Prostate gland (tissue), 2 donors: ENCODE results near the gene ZNF45. TPM values are rescaled to one million over a fixed set of nuclear protein-coding genes. Genes with fewer than 3 reads are reported as not detected.

Experiments
- DNase-seq: peaks from one replicate; pipeline ENCODE4 v3.0.0-alpha.2; 2019; ENCODE audit warnings: low spot score
- H3K27ac ChIP-seq, 2 donors: fragments of 200-600 bp; sonication (generic); 2 replicates each; pipeline ENCODE4 v1.5.1; 2017 to 2019
- H3K27me3 ChIP-seq: fragments of 200-600 bp; sonication (generic); replicated peaks from 2 replicates; pipeline ENCODE4 v1.5.1; 2019; ENCODE audit not compliant: insufficient read depth
- H3K36me3 ChIP-seq, 2 donors: fragments of 200-600 bp; sonication (generic); 1 replicate in 1 of 2; 2 replicates in 1 of 2; pipeline versions ENCODE4 v1.5.1 to v1.8.1; 2017 to 2019
- H3K4me1 ChIP-seq: fragments of 200-600 bp; sonication (generic); replicated peaks from 2 replicates; pipeline ENCODE4 v1.5.1; 2019
- H3K4me3 ChIP-seq, 2 donors: fragments of 200-600 bp; sonication (generic); 2 replicates each; pipeline ENCODE4 v1.5.1; 2017 to 2019
- H3K9me3 ChIP-seq: fragments of 200-600 bp; sonication (generic); 2 replicates; pipeline ENCODE4 v1.5.1; 2017
- POLR2A ChIP-seq: fragments of 450-650 bp; IDR thresholded peaks from one replicate; pipeline ENCODE4 v1.6.1; 2016; ENCODE audit warnings: antibody characterized with exemption, mild to moderate bottlenecking
- POLR2AphosphoS5 ChIP-seq: sonication (generic); formaldehyde crosslinking; IDR thresholded peaks from one replicate; pipeline ENCODE4 v1.6.1; 2017; ENCODE audit warnings: antibody characterized with exemption
- WGBS: methylation state at CpG from one replicate; pipeline ENCODE4 v1.1.5; 2018; 5-methylcytosine and 5-hydroxymethylcytosine counted together
- intact Hi-C: fragments of 100-400 bp; cut with DNase I; formaldehyde crosslinking; loops from one replicate; pipeline ENCODE4 v1.14.2; 2022
- total RNA-seq, 2 donors: library from RNA; depleted of rRNA; stranded (reverse); fragments of >200 nt; gene quantifications; one replicate each; pipeline ENCODE4 v1.1.0, GENCODE V29; 2016
- TF ChIP-seq, protein P1 (sequence below), 4 experiments: fragments of 200-600 bp in 2 of 4; fragments of 450-650 bp in 2 of 4; sonication (generic) in 2 of 4; IDR thresholded peaks; 1 replicate in 3 of 4; 2 replicates in 1 of 4; pipeline ENCODE4 v1.5.1; 2016 to 2019; ENCODE audit warnings: antibody characterized with exemption in 4 of 4, mild to moderate bottlenecking in 2 of 4, moderate library complexity in 2 of 4

ZNF45 gene
- total RNA-seq, 2 donors from 2014 or later = 14.5 to 17.0 TPM

DNA sequence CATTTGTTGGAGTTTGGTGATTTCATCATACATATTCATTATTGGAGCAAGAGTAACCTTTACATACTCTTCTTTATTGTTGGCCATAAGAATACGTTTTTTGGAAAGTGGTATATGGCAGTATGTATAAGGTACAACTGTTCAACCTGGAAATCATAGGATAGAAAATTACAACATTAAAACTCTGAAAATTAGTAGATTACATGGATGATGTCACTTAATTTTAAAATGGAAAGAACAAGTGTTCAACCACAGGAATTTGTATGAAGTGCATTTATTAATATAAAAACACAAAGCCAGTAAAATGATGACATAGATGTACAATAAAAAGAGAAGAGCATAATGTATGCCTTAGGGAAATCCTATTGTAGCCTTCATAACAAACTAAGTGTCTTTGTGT lies 41.6 kb upstream of the ZNF45 start:
- TF ChIP-seq POLR2AphosphoS5 (no peak), POLR2A (no peak)
- TF ChIP-seq, protein P1, sequence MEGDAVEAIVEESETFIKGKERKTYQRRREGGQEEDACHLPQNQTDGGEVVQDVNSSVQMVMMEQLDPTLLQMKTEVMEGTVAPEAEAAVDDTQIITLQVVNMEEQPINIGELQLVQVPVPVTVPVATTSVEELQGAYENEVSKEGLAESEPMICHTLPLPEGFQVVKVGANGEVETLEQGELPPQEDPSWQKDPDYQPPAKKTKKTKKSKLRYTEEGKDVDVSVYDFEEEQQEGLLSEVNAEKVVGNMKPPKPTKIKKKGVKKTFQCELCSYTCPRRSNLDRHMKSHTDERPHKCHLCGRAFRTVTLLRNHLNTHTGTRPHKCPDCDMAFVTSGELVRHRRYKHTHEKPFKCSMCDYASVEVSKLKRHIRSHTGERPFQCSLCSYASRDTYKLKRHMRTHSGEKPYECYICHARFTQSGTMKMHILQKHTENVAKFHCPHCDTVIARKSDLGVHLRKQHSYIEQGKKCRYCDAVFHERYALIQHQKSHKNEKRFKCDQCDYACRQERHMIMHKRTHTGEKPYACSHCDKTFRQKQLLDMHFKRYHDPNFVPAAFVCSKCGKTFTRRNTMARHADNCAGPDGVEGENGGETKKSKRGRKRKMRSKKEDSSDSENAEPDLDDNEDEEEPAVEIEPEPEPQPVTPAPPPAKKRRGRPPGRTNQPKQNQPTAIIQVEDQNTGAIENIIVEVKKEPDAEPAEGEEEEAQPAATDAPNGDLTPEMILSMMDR (IDR thresholded peaks at IDR 0.05) = no peak
- DNase-seq = no peak
- H3K9me3 ChIP-seq = no peaks in the 10 kb centered on the region
- H3K4me1 ChIP-seq = no peaks in the 10 kb centered on the region
- intact Hi-C loops = no loop called here
- H3K4me3 ChIP-seq = no peak overlapping the region
- no peaks in the 10 kb centered on the region for H3K36me3 ChIP-seq
- H3K27ac ChIP-seq = no peak overlapping the region
- H3K27me3 ChIP-seq = no peaks in the 10 kb centered on the region
- 97% methylated on average over 1 of the region's 1 CpG for WGBS

DNA sequence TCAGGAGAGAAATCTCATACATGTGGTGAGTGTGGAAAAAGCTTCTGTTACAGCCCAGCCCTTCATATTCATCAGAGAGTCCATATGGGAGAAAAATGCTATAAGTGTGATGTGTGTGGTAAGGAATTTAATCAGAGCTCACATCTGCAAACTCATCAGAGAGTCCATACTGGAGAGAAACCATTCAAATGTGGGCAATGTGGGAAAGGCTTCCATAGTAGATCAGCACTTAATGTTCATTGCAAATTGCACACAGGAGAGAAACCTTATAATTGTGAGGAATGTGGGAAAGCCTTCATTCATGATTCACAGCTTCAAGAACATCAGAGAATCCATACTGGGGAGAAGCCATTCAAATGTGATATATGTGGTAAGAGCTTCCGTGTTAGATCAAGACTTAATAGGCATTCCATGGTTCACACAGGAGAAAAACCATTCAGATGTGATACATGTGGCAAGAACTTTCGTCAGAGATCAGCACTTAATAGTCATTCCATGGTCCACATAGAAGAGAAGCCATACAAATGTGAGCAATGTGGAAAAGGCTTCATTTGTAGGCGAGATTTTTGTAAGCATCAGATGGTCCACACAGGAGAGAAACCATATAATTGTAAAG lies 31.1 kb upstream of the ZNF45 start:
- H3K27me3 ChIP-seq = no peaks in the 10 kb centered on the region
- H3K4me1 ChIP-seq = no peaks in the 10 kb centered on the region
- peaks cover 11 to 15% of the 10 kb centered on the region in 2 donors for H3K36me3 ChIP-seq
- no peak overlapping the region for H3K27ac ChIP-seq
- TF ChIP-seq, protein P1 (IDR thresholded peaks at IDR 0.05) = no peak
- TF ChIP-seq POLR2AphosphoS5 (no peak), POLR2A (no peak)
- H3K9me3 ChIP-seq = no peaks in the 10 kb centered on the region
- DNase-seq = no peak
- WGBS = 98% methylated on average over 3 of the region's 3 CpGs
- H3K4me3 ChIP-seq = no peak overlapping the region
- intact Hi-C loops = no loop called here

DNA sequence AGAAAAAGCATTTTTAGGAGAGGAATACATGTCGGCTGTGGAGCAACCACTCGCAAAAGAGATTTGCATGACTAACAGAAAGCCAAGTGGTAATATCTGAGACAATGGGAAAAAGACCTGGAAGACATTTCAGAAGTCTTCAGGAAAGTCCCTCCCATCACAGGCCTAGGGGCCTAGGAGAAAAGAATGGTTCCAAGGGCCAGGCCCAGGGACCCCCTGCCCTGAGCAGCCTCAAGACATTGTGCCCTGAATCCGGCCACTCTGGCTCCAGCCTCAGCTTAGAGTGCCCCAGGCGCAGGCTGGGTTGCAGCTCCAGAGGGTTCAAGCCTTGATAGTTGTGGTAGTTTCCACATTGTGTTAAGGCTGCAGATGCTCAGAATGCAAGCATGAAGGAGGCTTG lies 25.3 kb upstream of the ZNF45 start:
- no peaks in the 10 kb centered on the region for H3K9me3 ChIP-seq
- WGBS = 71% methylated on average over 4 of the region's 4 CpGs
- no peaks in the 10 kb centered on the region for H3K27me3 ChIP-seq
- no peak overlapping the region for H3K27ac ChIP-seq
- H3K4me1 ChIP-seq = no peaks in the 10 kb centered on the region
- H3K4me3 ChIP-seq = no peak overlapping the region
- DNase-seq = no peak
- TF ChIP-seq POLR2A = no peak
- TF ChIP-seq POLR2AphosphoS5 = no peak
- TF ChIP-seq, protein P1 (IDR thresholded peaks at IDR 0.05) = no peak
- intact Hi-C loops = no loop called here
- no peaks in the 10 kb centered on the region for H3K36me3 ChIP-seq

DNA sequence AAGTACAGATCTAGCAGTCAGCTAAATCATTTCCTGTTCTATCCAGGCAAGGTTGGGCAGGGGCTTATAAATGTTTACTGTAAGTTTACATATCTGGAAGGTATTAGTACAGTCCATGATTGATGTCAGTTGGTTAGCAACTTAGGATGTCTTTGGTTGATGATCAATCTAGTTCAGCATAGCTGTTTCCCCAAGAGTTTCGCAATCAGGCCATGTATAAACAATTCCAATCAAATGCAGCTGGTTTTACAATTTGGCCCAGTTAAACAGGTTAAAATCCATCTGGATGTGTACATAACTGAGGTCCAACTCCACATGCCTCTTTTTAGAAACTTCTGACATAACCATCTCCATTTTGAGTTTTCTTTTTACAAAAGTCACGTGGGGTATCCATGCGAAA lies 22.8 kb upstream of the ZNF45 start:
- DNase-seq = no peak
- Histone ChIP-seq H3K4me1 (no peaks in the 10 kb centered on the region), H3K27ac (no peak overlapping the region), H3K27me3 (no peaks in the 10 kb centered on the region), H3K4me3 (no peak overlapping the region), H3K36me3 (no peaks in the 10 kb centered on the region), H3K9me3 (no peaks in the 10 kb centered on the region)
- intact Hi-C loops = no loop called here
- TF ChIP-seq POLR2A (no peak), POLR2AphosphoS5 (no peak)
- TF ChIP-seq, protein P1 (IDR thresholded peaks at IDR 0.05) = no peak
- 97% methylated on average over 3 of the region's 3 CpGs for WGBS

DNA sequence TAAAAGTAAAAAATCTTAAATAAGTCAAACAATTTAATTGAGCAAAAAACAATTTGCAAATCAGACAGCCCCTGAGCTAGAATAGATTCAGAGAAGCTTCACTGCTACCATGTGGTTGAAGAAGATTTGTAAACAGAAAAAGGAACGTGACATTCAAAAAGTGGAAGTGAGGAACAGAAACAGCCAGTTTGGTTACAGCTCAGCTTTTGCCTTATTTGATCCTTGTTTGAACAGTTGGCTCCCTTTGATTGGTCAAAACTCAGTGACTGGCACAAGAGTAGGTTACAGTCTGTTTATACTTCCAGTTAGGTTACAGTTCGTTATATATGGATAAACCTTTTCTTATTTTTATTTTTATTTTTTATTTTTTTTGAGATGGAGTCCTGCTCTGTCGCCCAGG lies 21.7 kb upstream of the ZNF45 start:
- H3K4me3 ChIP-seq = no peak overlapping the region
- H3K27me3 ChIP-seq = no peaks in the 10 kb centered on the region
- DNase-seq = no peak
- WGBS = 97% methylated on average over 3 of the region's 3 CpGs
- TF ChIP-seq POLR2AphosphoS5 (no peak), POLR2A (no peak)
- TF ChIP-seq, protein P1 (IDR thresholded peaks at IDR 0.05) = no peak
- H3K36me3 ChIP-seq = no peaks in the 10 kb centered on the region
- intact Hi-C loops = no loop called here
- H3K4me1 ChIP-seq = no peaks in the 10 kb centered on the region
- no peaks in the 10 kb centered on the region for H3K9me3 ChIP-seq
- no peak overlapping the region for H3K27ac ChIP-seq
